Hepatocyte (in vitro differentiated cells): ENCODE results near the gene PRDM16.

Source experiments
- EZH2 ChIP-seq: fragments of 200-600 bp; sonication (generic); IDR thresholded peaks from 2 replicates; pipeline ENCODE4 v1.6.1; 2016; ENCODE audit warnings: antibody characterized with exemption, mild to moderate bottlenecking, borderline replicate concordance
- TF ChIP-seq, protein P1 (sequence below): fragments of 200-600 bp; sonication (generic); IDR thresholded peaks from 2 replicates; pipeline ENCODE4 v1.5.1; 2016; ENCODE audit warnings: antibody characterized with exemption, mild to moderate bottlenecking; ENCODE audit not compliant: poor library complexity

GRCh38 chr1:3386205-3387002, 317.4 kb downstream of the PRDM16 start:
- TF ChIP-seq, protein P1, sequence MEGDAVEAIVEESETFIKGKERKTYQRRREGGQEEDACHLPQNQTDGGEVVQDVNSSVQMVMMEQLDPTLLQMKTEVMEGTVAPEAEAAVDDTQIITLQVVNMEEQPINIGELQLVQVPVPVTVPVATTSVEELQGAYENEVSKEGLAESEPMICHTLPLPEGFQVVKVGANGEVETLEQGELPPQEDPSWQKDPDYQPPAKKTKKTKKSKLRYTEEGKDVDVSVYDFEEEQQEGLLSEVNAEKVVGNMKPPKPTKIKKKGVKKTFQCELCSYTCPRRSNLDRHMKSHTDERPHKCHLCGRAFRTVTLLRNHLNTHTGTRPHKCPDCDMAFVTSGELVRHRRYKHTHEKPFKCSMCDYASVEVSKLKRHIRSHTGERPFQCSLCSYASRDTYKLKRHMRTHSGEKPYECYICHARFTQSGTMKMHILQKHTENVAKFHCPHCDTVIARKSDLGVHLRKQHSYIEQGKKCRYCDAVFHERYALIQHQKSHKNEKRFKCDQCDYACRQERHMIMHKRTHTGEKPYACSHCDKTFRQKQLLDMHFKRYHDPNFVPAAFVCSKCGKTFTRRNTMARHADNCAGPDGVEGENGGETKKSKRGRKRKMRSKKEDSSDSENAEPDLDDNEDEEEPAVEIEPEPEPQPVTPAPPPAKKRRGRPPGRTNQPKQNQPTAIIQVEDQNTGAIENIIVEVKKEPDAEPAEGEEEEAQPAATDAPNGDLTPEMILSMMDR = no peak
- no peak for TF ChIP-seq EZH2
